HCT116 (cell line): ENCODE data around the gene TMEM147. TPM values are rescaled to one million over a fixed set of nuclear protein-coding genes. Genes with fewer than 3 reads are reported as not detected.

Experiments
- ATAC-seq: fragments of 200-7000 bp; cut with Tn5 transposase; 2 replicates; pipeline ENCODE4 v1.9.1; 2020; ENCODE audit warnings: mild to moderate bottlenecking, moderate library complexity
- BruUV-seq: library from RNA; stranded (reverse); fragments of 400-500 nt; replicated peaks from 2 replicates; lab custom pipeline; 2021; lab: Mats Ljungman, UMichigan
- CTCF ChIA-PET: fragments of 300-600 bp; sonication (Branson Sonifier 250); formaldehyde crosslinking; loops from one replicate; lab custom pipeline; 2021; ENCODE audit warnings: antibody characterized with exemption; lab: Charles Lee
- POLR2A ChIA-PET: fragments of 300-600, 350-600 bp; sonication (Branson Sonifier 250); formaldehyde crosslinking; loops from one replicate; lab custom pipeline; 2021; ENCODE audit warnings: antibody characterized with exemption; lab: Charles Lee
- RAD21 ChIA-PET, 2 experiments: fragments of 300-600 bp; sonication (Branson Sonifier 250); formaldehyde crosslinking; loops; one replicate each; lab custom pipeline; 2023; ENCODE audit warnings: low total read pairs in 2 of 2; ENCODE audit not compliant: uncharacterized antibody in 2 of 2, unreplicated experiment in 2 of 2, low non-redundant PET in 1 of 2; lab: Charles Lee
- DNase-seq: peaks from one replicate; pipeline ENCODE4 v3.0.0-alpha.2; 2010; ENCODE audit warnings: low read depth, low spot score
- H2AFZ ChIP-seq: fragments of 200-600 bp; shearing (Covaris generic), sonication (generic); 2 replicates; pipeline ENCODE4 v1.6.1; 2017; ENCODE audit warnings: low read depth, mixed run types, mixed read lengths, antibody characterized with exemption, low read length; ENCODE audit not compliant: poor library complexity, severe bottlenecking
- H3K27ac ChIP-seq: 2 replicates; pipeline ENCODE4 v1.5.1; 2012; ENCODE audit warnings: low read depth, low read length
- H3K27me3 ChIP-seq: fragments of 200-600 bp; sonication (generic); 2 replicates; pipeline ENCODE4 v1.6.1; 2016; ENCODE audit warnings: mixed run types, low read length, mixed read lengths; ENCODE audit not compliant: insufficient read depth
- H3K36me3 ChIP-seq, 2 experiments: fragments of 200-500 bp in 1 of 2; fragments of 200-600 bp in 1 of 2; sonication (Bioruptor generic) in 1 of 2; sonication (generic) in 1 of 2; 2 replicates each; pipeline versions ENCODE4 v1.5.1 to v1.6.1; 2014 to 2016; ENCODE audit warnings: low read length in 2 of 2, inconsistent platforms in 1 of 2, mixed read lengths in 1 of 2, mixed run types in 1 of 2; ENCODE audit not compliant: insufficient read depth in 2 of 2, control insufficient read depth in 1 of 2
- H3K4me1 ChIP-seq, 2 experiments: fragments of 200-600 bp in 1 of 2; sonication (generic) in 1 of 2; 2 replicates each; pipeline versions ENCODE4 v1.5.1 to v1.6.1; 2012 to 2017; ENCODE audit warnings: low read length in 2 of 2, inconsistent platforms in 1 of 2, mild to moderate bottlenecking in 1 of 2, mixed read lengths in 1 of 2, mixed run types in 1 of 2, moderate library complexity in 1 of 2; ENCODE audit not compliant: insufficient read depth in 2 of 2, control insufficient read depth in 1 of 2
- H3K4me2 ChIP-seq: fragments of 200-600 bp; sonication (generic); 2 replicates; pipeline ENCODE4 v1.6.1; 2017; ENCODE audit warnings: mixed run types, low read length, mixed read lengths
- H3K4me3 ChIP-seq, 2 experiments: fragments of 200-600 bp in 1 of 2; sonication (generic) in 1 of 2; replicated peaks in 1 of 2; 2 replicates each; pipeline ENCODE4 v1.5.1; 2011 to 2016; ENCODE audit warnings: low read length in 2 of 2, control low read depth in 1 of 2, low read depth in 1 of 2, mild to moderate bottlenecking in 1 of 2, mixed read lengths in 1 of 2, mixed run types in 1 of 2
- H3K79me2 ChIP-seq: fragments of 200-600 bp; sonication (generic); 2 replicates; pipeline ENCODE4 v1.6.1; 2017; ENCODE audit warnings: mild to moderate bottlenecking, mixed run types, low read length, moderate library complexity, mixed read lengths; ENCODE audit not compliant: insufficient read depth
- H3K9ac ChIP-seq: fragments of 200-600 bp; sonication (generic); 2 replicates; pipeline ENCODE4 v1.6.1; 2016; ENCODE audit warnings: low read length, mixed read lengths
- H3K9me2 ChIP-seq: fragments of 200-600 bp; sonication (generic), shearing (Covaris generic); 2 replicates; pipeline ENCODE4 v1.6.1; 2017; ENCODE audit warnings: mixed run types, mild to moderate bottlenecking, moderate library complexity; ENCODE audit not compliant: insufficient read depth
- H3K9me3 ChIP-seq, 2 experiments: fragments of 200-500 bp in 1 of 2; fragments of 200-600 bp in 1 of 2; sonication (Bioruptor generic) in 1 of 2; sonication (generic) in 1 of 2; 2 replicates each; pipeline ENCODE4 v1.6.1; 2014 to 2017; ENCODE audit warnings: low read length in 2 of 2, mixed read lengths in 2 of 2, inconsistent platforms in 1 of 2, low read depth in 1 of 2, mild to moderate bottlenecking in 1 of 2, mixed run types in 1 of 2, moderate library complexity in 1 of 2; ENCODE audit not compliant: control insufficient read depth in 1 of 2, insufficient read depth in 1 of 2
- H4K20me1 ChIP-seq: fragments of 200-600 bp; sonication (generic), shearing (Covaris generic); 2 replicates; pipeline ENCODE4 v1.6.1; 2017; ENCODE audit warnings: mixed run types, mild to moderate bottlenecking, moderate library complexity; ENCODE audit not compliant: insufficient read depth
- ATF3 ChIP-seq: IDR thresholded peaks from 2 replicates; pipeline ENCODE4 v1.6.1; 2012
- ELF1 ChIP-seq: IDR thresholded peaks from 2 replicates; pipeline ENCODE4 v1.6.1; 2012; ENCODE audit warnings: low read depth, borderline replicate concordance
- FOSL1 ChIP-seq: IDR thresholded peaks from 2 replicates; pipeline ENCODE4 v1.6.1; 2012; ENCODE audit warnings: low read depth
- POLR2A ChIP-seq: IDR thresholded peaks from 2 replicates; pipeline ENCODE4 v1.7.0; 2011; ENCODE audit warnings: borderline replicate concordance; ENCODE audit not compliant: insufficient read depth, insufficient read length; ENCODE audit errors: extremely low read depth
- POLR2AphosphoS5 ChIP-seq: IDR thresholded peaks from 2 replicates; pipeline ENCODE4 v1.6.1; 2011; ENCODE audit warnings: mild to moderate bottlenecking, low read depth, low read length, moderate library complexity
- RAD21 ChIP-seq: IDR thresholded peaks from 2 replicates; pipeline ENCODE4 v1.6.1; 2012; ENCODE audit warnings: low read depth, mild to moderate bottlenecking
- REST ChIP-seq: IDR thresholded peaks from 2 replicates; pipeline ENCODE4 v1.6.1; 2012; ENCODE audit warnings: low read depth
- SRF ChIP-seq: IDR thresholded peaks from 2 replicates; pipeline ENCODE4 v1.6.1; 2012; ENCODE audit warnings: low read depth
- ZBTB33 ChIP-seq: IDR thresholded peaks from 2 replicates; pipeline ENCODE4 v1.6.1; 2011; ENCODE audit warnings: mild to moderate bottlenecking, low read length, moderate library complexity; ENCODE audit not compliant: insufficient replicate concordance; ENCODE audit errors: extremely low read depth
- ZFX ChIP-seq: fragments of 450-650 bp; IDR thresholded peaks from 2 replicates; pipeline ENCODE4 v1.6.1; 2017
- intact Hi-C: fragments of 100-400 bp; cut with micrococcal nuclease; formaldehyde crosslinking; loops from 2 replicates; pipeline ENCODE4 v1.10.0; 2022
- total RNA-seq: library from RNA; stranded (reverse); gene quantifications from one replicate; pipeline ENCODE4 v1.2.1, GENCODE V29; 2021; ENCODE audit not compliant: unreplicated experiment
- TF ChIP-seq, protein P1 (sequence below): IDR thresholded peaks from 2 replicates; pipeline ENCODE4 v1.6.1; 2012

The TMEM147 gene
- total RNA-seq, 1 experiment from 2014 or later, result 128 TPM

- Histone ChIP-seq H3K4me1 (peaks cover 0 to 8% of the 10 kb centered on the region in 2 experiments; a peak in 2 of 4 replicates), H3K9me2 (no peaks in the 10 kb centered on the region), H3K9me3 (no peaks in the 10 kb centered on the region), H3K36me3 (no peaks in the 10 kb centered on the region), H3K79me2 (no peaks in the 10 kb centered on the region), H4K20me1 (no peaks in the 10 kb centered on the region), H2AFZ (no peak within 1 kb of the TSS), H3K27me3 (no peaks in the 10 kb centered on the region), H3K9ac (no peak within 1 kb of the TSS), H3K4me2 (no peak within 1 kb of the TSS), H3K27ac (no peak within 1 kb of the TSS), H3K4me3 (no peak within 1 kb of the TSS)
- no peak for DNase-seq
- intact Hi-C loops, result no loop called here
- ChIA-PET RAD21 (no interaction called here), POLR2A (no interaction called here), CTCF (no interaction called here)
- ATAC-seq, result no peak
- TF ChIP-seq ELF1 (no peak), ZBTB33 (no peak), POLR2AphosphoS5 (no peak), SRF (no peak), ZFX (no peak), ATF3 (no peak), RAD21 (no peak), FOSL1 (no peak), REST (no peak), POLR2A (no peak)
- TF ChIP-seq, protein P1, sequence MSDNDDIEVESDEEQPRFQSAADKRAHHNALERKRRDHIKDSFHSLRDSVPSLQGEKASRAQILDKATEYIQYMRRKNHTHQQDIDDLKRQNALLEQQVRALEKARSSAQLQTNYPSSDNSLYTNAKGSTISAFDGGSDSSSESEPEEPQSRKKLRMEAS, result no peak
- no TSS peak for BruUV-seq
These were observed 17.0 kb upstream of the TMEM147 start, which contains the start of gene SBSN for GRCh38 chr19:35528218-35529038. TSS of gene SBSN (minus strand) at chr19:35528311. CDS start at chr19:35528281, 30 bp downstream.
